H1 (cell line): ENCODE results near the gene NCK1.

Source experiments
- ATF3 ChIP-seq: IDR thresholded peaks from 2 replicates; pipeline ENCODE4 v1.6.1; 2011; ENCODE audit warnings: low read depth, mild to moderate bottlenecking, low read length; ENCODE audit not compliant: insufficient read depth
- CEBPB ChIP-seq: IDR thresholded peaks from 2 replicates; pipeline ENCODE4 v1.6.1; 2012; ENCODE audit warnings: low read depth, low read length
- EZH2 ChIP-seq: fragments of 200-600 bp; sonication (generic); IDR thresholded peaks from 2 replicates; pipeline ENCODE4 v1.7.1; 2012; ENCODE audit warnings: low read depth, mild to moderate bottlenecking, moderate library complexity, low read length, inconsistent platforms; ENCODE audit not compliant: severe bottlenecking
- KDM4A ChIP-seq: IDR thresholded peaks from one replicate; pipeline ENCODE4 v1.7.1; 2012; ENCODE audit warnings: low read depth, mild to moderate bottlenecking, moderate library complexity, low read length, inconsistent platforms; ENCODE audit not compliant: severe bottlenecking
- POLR2A ChIP-seq, 2 experiments: IDR thresholded peaks; 1 replicate in 1 of 2; 2 replicates in 1 of 2; pipeline ENCODE4 v1.6.1; 2011; ENCODE audit warnings: low read depth in 2 of 2, low read length in 2 of 2, mild to moderate bottlenecking in 2 of 2; ENCODE audit errors: control extremely low read depth in 1 of 2
- SIN3A ChIP-seq, 2 experiments: IDR thresholded peaks in 1 of 2; conservative IDR thresholded peaks in 1 of 2; 2 replicates each; pipeline ENCODE4 v1.6.1; 2011 to 2012; ENCODE audit warnings: low read length in 2 of 2, improper control_type of control experiment in 1 of 2, low read depth in 1 of 2, mild to moderate bottlenecking in 1 of 2
- USF2 ChIP-seq: IDR thresholded peaks from 2 replicates; pipeline ENCODE4 v1.6.1; 2011; ENCODE audit warnings: low read length, improper control_type of control experiment
- TF ChIP-seq, protein P1 (sequence below), 3 experiments: IDR thresholded peaks; 1 replicate in 2 of 3; 2 replicates in 1 of 3; pipeline versions ENCODE4 v1.5.1 to v1.6.1; 2011; ENCODE audit warnings: low read length in 3 of 3, mild to moderate bottlenecking in 3 of 3, inconsistent platforms in 2 of 3, low read depth in 1 of 3, moderate library complexity in 1 of 3; ENCODE audit not compliant: insufficient read depth in 1 of 3; ENCODE audit errors: control extremely low read depth in 1 of 3

GRCh38 chr3:136910697-136911096 is 48.7 kb downstream of the NCK1 start:
- TF ChIP-seq, protein P1, sequence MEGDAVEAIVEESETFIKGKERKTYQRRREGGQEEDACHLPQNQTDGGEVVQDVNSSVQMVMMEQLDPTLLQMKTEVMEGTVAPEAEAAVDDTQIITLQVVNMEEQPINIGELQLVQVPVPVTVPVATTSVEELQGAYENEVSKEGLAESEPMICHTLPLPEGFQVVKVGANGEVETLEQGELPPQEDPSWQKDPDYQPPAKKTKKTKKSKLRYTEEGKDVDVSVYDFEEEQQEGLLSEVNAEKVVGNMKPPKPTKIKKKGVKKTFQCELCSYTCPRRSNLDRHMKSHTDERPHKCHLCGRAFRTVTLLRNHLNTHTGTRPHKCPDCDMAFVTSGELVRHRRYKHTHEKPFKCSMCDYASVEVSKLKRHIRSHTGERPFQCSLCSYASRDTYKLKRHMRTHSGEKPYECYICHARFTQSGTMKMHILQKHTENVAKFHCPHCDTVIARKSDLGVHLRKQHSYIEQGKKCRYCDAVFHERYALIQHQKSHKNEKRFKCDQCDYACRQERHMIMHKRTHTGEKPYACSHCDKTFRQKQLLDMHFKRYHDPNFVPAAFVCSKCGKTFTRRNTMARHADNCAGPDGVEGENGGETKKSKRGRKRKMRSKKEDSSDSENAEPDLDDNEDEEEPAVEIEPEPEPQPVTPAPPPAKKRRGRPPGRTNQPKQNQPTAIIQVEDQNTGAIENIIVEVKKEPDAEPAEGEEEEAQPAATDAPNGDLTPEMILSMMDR (IDR thresholded peaks at IDR 0.05; ENCODE audit: control extremely low read depth in 1 of 3, insufficient read depth in 1 of 3, low read depth in 1 of 3, low read length in 3 of 3): no peak
- TF ChIP-seq USF2 (no peak), EZH2 (no peak), KDM4A (no peak), POLR2A (IDR thresholded peaks at IDR 0.05; ENCODE audit: control extremely low read depth in 1 of 2, low read depth in 2 of 2, low read length in 2 of 2) (no peak), SIN3A (conservative IDR thresholded peaks at IDR 0.05 in 1 of 2, IDR thresholded peaks at IDR 0.05 in 1 of 2; ENCODE audit: low read depth in 1 of 2, low read length in 2 of 2) (no peak), ATF3 (no peak), CEBPB (no peak)
